Measurements from ENCODE around the gene MIS12.

GRCh38 chr17:5464717-5465507 lies 21.5 kb upstream of the MIS12 start:
- no peak for TF ChIP-seq POLR2AphosphoS5 (IDR thresholded peaks at IDR 0.05; ENCODE audit: low read depth, low read length)
- TF ChIP-seq, protein P1, sequence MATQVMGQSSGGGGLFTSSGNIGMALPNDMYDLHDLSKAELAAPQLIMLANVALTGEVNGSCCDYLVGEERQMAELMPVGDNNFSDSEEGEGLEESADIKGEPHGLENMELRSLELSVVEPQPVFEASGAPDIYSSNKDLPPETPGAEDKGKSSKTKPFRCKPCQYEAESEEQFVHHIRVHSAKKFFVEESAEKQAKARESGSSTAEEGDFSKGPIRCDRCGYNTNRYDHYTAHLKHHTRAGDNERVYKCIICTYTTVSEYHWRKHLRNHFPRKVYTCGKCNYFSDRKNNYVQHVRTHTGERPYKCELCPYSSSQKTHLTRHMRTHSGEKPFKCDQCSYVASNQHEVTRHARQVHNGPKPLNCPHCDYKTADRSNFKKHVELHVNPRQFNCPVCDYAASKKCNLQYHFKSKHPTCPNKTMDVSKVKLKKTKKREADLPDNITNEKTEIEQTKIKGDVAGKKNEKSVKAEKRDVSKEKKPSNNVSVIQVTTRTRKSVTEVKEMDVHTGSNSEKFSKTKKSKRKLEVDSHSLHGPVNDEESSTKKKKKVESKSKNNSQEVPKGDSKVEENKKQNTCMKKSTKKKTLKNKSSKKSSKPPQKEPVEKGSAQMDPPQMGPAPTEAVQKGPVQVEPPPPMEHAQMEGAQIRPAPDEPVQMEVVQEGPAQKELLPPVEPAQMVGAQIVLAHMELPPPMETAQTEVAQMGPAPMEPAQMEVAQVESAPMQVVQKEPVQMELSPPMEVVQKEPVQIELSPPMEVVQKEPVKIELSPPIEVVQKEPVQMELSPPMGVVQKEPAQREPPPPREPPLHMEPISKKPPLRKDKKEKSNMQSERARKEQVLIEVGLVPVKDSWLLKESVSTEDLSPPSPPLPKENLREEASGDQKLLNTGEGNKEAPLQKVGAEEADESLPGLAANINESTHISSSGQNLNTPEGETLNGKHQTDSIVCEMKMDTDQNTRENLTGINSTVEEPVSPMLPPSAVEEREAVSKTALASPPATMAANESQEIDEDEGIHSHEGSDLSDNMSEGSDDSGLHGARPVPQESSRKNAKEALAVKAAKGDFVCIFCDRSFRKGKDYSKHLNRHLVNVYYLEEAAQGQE (IDR thresholded peaks at IDR 0.05; ENCODE audit: insufficient read depth in 1 of 2, low read depth in 2 of 2, low read length in 2 of 2), result no peak
- no peak for TF ChIP-seq SIN3A (IDR thresholded peaks at IDR 0.05; ENCODE audit: borderline replicate concordance, insufficient read depth, low read length)
- no peak for TF ChIP-seq TAF1 (IDR thresholded peaks at IDR 0.05; ENCODE audit: borderline replicate concordance, insufficient read depth, low read length)
